Measurements from ENCODE around the gene ASB18.

ASB18 gene

GRCh38 chr2:236159778-236160170, 104.4 kb downstream of the ASB18 start:
- TF ChIP-seq, protein P1, sequence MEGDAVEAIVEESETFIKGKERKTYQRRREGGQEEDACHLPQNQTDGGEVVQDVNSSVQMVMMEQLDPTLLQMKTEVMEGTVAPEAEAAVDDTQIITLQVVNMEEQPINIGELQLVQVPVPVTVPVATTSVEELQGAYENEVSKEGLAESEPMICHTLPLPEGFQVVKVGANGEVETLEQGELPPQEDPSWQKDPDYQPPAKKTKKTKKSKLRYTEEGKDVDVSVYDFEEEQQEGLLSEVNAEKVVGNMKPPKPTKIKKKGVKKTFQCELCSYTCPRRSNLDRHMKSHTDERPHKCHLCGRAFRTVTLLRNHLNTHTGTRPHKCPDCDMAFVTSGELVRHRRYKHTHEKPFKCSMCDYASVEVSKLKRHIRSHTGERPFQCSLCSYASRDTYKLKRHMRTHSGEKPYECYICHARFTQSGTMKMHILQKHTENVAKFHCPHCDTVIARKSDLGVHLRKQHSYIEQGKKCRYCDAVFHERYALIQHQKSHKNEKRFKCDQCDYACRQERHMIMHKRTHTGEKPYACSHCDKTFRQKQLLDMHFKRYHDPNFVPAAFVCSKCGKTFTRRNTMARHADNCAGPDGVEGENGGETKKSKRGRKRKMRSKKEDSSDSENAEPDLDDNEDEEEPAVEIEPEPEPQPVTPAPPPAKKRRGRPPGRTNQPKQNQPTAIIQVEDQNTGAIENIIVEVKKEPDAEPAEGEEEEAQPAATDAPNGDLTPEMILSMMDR (IDR thresholded peaks at IDR 0.05; ENCODE audit: insufficient read depth, low read depth, low read length, missing control alignments) = no peak
- no peak overlapping the region for H3K4me3 ChIP-seq (ENCODE audit: low read depth, low read length)
- DNase-seq (ENCODE audit: low read depth) = no peak

DNA sequence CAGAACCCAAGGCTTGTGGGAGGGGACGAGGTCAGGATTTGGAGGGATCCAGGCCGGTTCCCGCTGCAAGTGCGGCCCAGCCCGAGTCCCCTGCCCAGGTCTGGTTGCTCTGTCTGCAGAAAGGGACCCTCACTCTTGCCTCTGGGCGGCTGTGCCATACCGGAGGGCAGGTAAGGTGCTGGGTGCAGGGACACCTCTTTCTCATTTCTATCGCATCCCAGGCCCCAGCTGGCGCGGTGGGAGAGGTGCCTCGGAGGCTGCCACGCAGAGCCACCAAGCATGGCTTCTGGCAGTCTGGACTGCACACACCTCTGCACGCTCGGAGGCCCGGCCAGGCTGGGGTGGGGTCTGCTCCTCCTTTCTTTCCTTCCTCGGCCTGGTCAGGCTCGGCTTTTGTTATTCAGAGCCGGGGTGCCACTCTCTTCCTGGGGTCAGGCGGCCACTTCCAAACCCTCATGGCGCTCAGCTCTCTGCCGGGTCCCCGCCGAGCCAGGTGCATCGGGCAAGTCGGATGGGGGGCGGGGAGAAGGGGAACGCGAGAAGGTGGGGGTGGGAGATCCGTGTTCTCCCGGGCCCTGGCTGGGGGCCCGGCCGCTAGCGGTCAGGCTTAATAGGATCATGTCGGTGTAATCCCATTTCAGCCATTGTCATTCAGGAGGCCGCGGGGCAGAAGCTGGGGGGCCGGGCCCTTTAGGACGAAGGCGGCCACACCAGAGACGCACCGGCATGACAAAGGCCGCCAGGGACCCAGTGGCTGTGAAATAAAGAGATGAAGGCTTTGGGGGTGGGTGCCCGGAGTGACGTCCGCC, 105.0 kb downstream of the ASB18 start:
- H3K4me3 ChIP-seq (ENCODE audit: low read depth, low read length) = no peak overlapping the region
- DNase-seq (ENCODE audit: low read depth) = no peak
- TF ChIP-seq, protein P1 (IDR thresholded peaks at IDR 0.05; ENCODE audit: insufficient read depth, low read depth, low read length, missing control alignments) = no peak

DNA sequence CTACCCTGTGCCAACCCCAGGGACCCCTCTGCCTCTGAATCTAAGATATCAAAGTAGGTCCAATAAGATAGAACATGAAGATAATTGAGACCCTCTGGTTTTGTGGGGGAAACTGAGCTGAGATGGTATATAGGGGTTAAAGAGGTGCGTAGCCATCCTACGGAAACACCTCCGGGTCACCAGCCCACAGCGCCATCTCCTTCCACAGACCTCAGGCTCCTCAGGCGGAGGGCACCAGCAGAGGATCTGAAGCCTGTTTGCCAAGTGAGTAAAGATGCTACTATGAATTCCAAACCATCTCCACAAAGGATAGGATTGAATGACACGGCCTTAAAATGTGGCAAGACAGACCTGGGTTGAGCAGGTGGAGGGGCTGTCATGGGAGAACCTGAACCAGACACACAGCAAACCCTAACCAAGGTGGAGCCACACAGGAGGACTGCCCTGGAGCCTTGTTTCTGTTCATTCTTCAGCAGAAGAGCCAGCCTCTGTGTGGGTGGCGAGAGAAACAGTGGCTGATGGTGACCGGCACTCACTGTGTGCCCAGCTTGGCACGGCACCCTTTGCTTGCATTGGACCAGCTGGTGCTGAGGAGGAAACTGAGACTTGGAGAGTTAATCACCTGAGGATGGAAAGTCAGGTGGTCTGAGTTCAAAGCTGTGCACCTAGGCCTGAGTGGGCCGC, 106.2 kb downstream of the ASB18 start:
- TF ChIP-seq, protein P1 (IDR thresholded peaks at IDR 0.05; ENCODE audit: insufficient read depth, low read depth, low read length, missing control alignments) = no peak
- no peak for DNase-seq (ENCODE audit: low read depth)

DNA sequence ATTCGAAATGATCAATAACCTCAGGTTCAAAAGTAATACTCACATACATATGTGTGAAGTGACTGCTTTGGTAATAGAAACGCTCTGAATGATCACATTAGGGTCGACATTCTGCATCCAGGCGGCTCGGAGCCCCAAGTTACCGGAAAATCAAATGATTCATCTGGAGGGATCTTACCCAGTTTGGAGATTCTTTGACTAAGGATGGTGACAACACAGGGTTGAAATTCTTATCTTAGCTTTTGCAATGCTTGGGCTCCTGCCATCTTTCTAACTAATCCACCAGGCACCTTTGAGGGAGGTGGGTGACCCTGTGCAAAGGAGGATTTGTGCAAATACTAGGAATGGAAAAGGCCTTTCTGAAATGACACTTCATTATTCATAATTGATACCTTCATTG, 106.8 kb downstream of the ASB18 start:
- H3K4me3 ChIP-seq (ENCODE audit: low read depth, low read length) = no peak overlapping the region
- DNase-seq (ENCODE audit: low read depth) = no peak
- TF ChIP-seq, protein P1 (IDR thresholded peaks at IDR 0.05; ENCODE audit: insufficient read depth, low read depth, low read length, missing control alignments) = no peak

More for the DNA sequence above, 106.2 kb downstream of the ASB18 start:
- H3K4me3 ChIP-seq (ENCODE audit: low read depth, low read length) = no peak overlapping the region

DNA sequence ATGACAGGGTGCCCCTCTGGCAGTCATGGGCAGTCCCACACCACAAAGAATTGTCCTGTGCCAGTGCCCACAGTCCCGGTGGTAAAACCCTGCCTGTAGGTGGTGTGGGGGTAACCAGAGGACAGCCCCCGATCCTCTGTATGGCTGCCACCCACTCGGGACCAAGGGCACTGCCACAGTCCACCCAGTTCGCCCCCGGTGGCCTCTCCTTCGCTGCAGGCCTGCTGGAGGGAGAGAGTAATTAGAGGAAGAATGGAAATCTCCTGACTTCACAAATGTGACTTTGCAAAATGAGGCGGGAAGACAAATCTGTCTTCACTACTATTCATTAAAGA, 107.4 kb downstream of the ASB18 start:
- no peak for DNase-seq (ENCODE audit: low read depth)

DNA sequence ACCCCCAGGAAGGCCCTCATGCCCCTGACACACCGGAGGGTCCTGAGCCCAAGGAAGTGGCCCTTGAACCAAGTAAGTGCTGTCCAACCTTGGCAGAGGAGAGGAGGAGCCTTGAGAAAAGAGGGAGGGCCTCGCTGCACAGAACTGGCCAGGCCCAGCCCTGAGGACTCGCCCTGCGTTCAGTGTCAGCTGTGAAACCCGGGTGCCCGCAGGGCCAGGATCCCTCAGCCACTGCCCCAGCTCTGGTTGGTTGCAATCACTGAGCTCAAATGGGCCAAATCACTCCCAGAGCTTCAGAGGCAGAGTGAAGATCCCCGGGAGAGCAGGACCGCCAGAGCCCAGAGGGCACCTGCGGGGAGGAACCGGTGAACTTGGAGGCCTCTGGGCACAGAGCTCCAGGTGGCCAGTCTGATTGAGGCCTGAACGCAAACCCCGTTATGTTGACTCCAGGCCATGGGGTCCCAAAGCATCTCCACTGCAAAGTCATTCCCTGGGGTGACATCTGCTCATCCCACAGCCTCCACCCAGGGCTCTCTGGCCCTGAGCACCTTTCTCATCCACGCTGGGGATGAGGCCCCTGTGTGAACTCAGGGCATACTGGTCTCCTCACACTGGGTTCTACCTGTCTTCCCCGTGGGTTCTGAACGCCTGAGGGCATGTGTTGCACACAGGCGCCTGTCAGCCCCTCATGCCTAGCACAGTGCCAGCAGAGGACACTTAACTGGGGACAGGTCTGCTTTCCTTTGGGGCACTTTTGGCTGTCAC, 107.9 kb downstream of the ASB18 start:
- DNase-seq (ENCODE audit: low read depth) = no peak
- no peak overlapping the region for H3K4me3 ChIP-seq (ENCODE audit: low read depth, low read length)
- TF ChIP-seq, protein P1 (IDR thresholded peaks at IDR 0.05; ENCODE audit: insufficient read depth, low read depth, low read length, missing control alignments) = no peak

More for the DNA sequence above, 107.4 kb downstream of the ASB18 start:
- TF ChIP-seq, protein P1 (IDR thresholded peaks at IDR 0.05; ENCODE audit: insufficient read depth, low read depth, low read length, missing control alignments) = no peak
- no peak overlapping the region for H3K4me3 ChIP-seq (ENCODE audit: low read depth, low read length)

All from GM12865 (cell line).